ENCODE measurements around the gene MRPL12.

Gene MRPL12

DNA sequence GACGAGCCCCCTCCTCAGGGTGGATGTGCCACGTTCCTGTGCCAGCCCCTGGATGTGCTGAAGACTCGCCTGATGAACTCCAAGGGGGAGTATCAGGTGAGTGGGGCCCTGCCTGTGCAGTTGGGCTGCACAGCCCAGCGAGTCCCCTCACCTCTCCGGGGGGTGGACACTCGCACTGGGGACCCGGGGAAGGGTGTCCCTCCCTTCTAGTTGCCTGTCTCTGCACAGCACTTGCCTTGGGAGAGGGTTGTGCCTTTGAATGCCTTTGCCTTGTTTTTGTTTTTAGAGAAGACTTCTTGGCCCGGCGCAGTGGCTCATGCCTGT lies 14.6 kb downstream of the MRPL12 start:
- peaks cover 14% of the 10 kb centered on the region for H3K79me2 ChIP-seq
- TF ChIP-seq, protein P1, sequence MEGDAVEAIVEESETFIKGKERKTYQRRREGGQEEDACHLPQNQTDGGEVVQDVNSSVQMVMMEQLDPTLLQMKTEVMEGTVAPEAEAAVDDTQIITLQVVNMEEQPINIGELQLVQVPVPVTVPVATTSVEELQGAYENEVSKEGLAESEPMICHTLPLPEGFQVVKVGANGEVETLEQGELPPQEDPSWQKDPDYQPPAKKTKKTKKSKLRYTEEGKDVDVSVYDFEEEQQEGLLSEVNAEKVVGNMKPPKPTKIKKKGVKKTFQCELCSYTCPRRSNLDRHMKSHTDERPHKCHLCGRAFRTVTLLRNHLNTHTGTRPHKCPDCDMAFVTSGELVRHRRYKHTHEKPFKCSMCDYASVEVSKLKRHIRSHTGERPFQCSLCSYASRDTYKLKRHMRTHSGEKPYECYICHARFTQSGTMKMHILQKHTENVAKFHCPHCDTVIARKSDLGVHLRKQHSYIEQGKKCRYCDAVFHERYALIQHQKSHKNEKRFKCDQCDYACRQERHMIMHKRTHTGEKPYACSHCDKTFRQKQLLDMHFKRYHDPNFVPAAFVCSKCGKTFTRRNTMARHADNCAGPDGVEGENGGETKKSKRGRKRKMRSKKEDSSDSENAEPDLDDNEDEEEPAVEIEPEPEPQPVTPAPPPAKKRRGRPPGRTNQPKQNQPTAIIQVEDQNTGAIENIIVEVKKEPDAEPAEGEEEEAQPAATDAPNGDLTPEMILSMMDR (IDR thresholded peaks at IDR 0.05): no peak
- H3K4me3 ChIP-seq (ENCODE audit: low read depth, low read length): no peak overlapping the region
- no peak overlapping the region for H3K4me2 ChIP-seq (ENCODE audit: low read length)
- no peaks in the 10 kb centered on the region for H3K27me3 ChIP-seq (ENCODE audit: control insufficient read depth, insufficient read depth, low read length)
- no peak overlapping the region for H3K9ac ChIP-seq
- H2AFZ ChIP-seq: no peak overlapping the region
- H3K27ac ChIP-seq: no peak overlapping the region
- no peaks in the 10 kb centered on the region for H3K36me3 ChIP-seq (ENCODE audit: control insufficient read depth, insufficient read depth, low read length)
- no peaks in the 10 kb centered on the region for H3K9me3 ChIP-seq (ENCODE audit: control insufficient read depth, low read length)
- peaks cover 33% of the 10 kb centered on the region for H3K4me1 ChIP-seq

DNA sequence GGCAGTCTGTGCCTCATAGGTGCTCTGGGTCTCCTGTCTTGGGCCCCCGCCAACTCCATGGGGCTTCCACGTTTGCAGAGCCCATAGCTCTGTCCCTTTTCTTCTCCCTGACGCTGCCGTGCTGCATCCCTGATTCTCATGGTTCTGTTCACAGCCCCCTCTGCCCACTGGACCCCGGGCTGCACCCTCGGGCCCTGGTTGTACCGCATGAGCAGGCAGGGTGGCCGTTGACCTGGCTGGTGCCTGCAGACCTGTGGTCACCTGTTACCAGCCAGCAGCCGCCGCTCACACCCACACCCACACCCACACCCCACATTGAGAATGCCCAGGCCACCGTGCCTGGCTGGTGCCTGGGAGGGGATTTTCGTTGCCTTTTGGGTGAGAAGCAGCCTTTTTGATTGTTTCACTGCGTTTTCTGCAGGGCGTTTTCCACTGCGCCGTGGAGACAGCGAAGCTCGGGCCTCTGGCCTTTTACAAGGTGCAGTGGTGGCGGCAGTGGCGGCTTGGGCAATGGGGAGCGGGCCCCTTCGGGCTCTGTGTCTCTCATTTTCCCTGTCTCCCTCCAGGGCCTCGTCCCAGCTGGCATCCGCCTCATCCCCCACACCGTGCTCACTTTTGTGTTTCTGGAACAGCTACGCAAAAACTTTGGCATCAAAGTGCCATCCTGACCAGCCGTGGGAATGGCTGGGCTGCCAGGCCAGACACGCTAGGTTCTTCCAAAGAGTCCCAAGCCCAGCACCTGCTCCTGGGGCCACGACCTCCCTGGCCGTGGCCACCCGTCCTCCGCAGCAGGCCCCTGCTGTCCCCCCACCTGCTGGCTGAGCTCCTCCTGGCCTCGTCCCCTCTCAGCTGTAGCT lies 16.5 kb downstream of the MRPL12 start:
- H3K4me1 ChIP-seq: peaks cover 38% of the 10 kb centered on the region
- H3K36me3 ChIP-seq (ENCODE audit: control insufficient read depth, insufficient read depth, low read length): no peaks in the 10 kb centered on the region
- no peak overlapping the region for H3K9ac ChIP-seq
- H2AFZ ChIP-seq: no peak overlapping the region
- H3K9me3 ChIP-seq (ENCODE audit: control insufficient read depth, low read length): no peaks in the 10 kb centered on the region
- no peaks in the 10 kb centered on the region for H3K27me3 ChIP-seq (ENCODE audit: control insufficient read depth, insufficient read depth, low read length)
- H3K27ac ChIP-seq: peak overlapping the region; percentile 5
- peaks cover 8% of the 10 kb centered on the region for H3K79me2 ChIP-seq
- TF ChIP-seq, protein P1 (IDR thresholded peaks at IDR 0.05): no peak
- H3K4me3 ChIP-seq (ENCODE audit: low read depth, low read length): no peak overlapping the region
- H3K4me2 ChIP-seq (ENCODE audit: low read length): no peak overlapping the region

DNA sequence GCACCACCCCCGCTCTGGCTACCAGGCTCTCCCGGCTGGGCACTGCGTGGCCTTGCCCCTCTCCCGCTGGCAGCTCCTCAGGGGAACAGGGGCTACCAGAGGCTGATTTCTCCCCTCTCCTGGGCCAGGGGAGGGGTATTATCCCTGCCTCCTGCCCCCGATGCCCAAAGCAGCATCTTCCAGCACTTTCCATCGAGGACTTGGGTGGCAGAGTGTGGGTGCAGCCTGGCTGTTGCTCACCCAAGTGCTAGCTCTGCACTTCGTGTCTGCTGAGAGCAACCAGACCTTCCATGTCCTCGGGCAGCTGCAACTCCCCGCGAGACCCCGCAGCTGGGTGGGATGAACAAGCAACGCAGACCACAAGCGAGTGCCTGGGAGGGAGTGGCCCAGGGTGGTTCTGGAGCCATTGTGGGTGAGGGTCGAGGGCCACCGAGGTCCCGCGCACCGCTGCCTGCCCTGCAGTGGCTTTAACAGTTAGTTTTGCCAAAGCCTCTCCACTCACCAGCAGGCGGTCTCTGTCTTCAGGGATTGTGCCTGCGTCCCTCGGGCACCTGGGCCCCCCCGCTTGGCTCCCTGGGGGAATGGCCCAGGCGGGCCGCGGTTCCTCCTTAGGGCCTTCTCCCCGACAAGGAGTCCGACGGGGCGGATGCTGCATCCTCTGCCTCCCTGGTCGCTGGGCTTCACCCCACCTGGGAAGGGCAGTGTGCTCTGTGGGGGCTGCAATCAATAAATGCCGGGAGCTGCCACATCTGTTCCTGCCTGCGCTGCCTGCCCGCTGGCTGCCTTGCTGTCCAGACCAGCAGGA lies 17.3 kb downstream of the MRPL12 start:
- TF ChIP-seq, protein P1 (IDR thresholded peaks at IDR 0.05): no peak
- H3K36me3 ChIP-seq (ENCODE audit: control insufficient read depth, insufficient read depth, low read length): no peaks in the 10 kb centered on the region

DNA sequence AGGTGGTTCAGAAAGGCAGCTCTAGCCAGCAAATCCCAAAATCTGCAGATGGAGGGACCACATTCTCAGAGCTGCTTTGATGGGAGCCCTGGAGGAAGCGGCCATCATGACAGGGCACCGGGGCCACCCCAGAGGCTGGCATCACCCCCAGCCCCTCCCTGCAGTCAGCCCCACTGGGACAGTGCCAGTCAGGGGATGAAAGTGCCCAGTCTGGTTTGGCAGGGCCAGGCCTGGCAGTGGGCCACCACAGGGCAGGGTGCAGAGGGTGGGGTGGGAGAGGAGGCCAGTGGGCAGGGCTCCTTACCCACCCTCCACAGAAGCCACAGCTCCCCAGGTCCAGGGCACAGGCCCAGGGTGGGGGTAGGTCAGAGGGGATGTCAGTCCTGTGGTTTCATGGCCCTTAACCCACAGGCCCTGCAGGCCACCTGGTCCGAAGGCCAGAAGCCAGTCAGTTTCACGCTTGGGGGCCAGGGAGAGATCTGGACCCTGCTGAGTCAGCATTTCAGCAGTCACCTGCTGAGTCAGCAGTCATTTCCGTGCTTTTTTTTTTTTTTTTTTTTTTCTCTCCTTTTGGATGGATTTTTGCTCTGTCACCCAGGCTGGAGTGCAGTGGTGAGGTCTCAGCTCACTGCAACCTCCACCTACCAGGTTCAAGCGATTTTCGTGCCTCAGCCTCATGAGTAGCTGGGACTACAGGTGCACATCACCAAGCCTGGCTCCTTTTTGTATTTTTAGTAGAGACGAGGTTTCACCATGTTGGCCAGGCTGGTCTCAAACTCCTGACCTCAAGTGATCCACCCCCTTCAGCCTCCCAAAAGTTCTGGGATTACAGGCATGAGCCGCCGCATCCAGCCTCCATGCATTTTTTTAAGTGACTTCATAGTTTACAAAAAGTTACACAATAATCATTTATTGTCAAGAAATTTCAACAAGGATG lies 19.3 kb downstream of the MRPL12 start:
- peak overlapping the region; percentile 4 for H2AFZ ChIP-seq
- peak overlapping the region; percentile 79 for H3K4me2 ChIP-seq (ENCODE audit: low read length)
- H3K4me1 ChIP-seq: peaks cover 37% of the 10 kb centered on the region
- H3K27me3 ChIP-seq (ENCODE audit: control insufficient read depth, insufficient read depth, low read length): no peaks in the 10 kb centered on the region
- H3K9me3 ChIP-seq (ENCODE audit: control insufficient read depth, low read length): no peaks in the 10 kb centered on the region
- no peaks in the 10 kb centered on the region for H3K79me2 ChIP-seq
- H3K9ac ChIP-seq: no peak overlapping the region
- no peaks in the 10 kb centered on the region for H3K36me3 ChIP-seq (ENCODE audit: control insufficient read depth, insufficient read depth, low read length)
- TF ChIP-seq, protein P1 (IDR thresholded peaks at IDR 0.05): no peak
- H3K4me3 ChIP-seq (ENCODE audit: low read depth, low read length): peak overlapping the region; percentile 36
- H3K27ac ChIP-seq: peak overlapping the region; percentile 93

More for the DNA sequence above, 17.3 kb downstream of the MRPL12 start:
- H3K4me1 ChIP-seq: peaks cover 33% of the 10 kb centered on the region
- H3K9me3 ChIP-seq (ENCODE audit: control insufficient read depth, low read length): no peaks in the 10 kb centered on the region
- no peak overlapping the region for H3K9ac ChIP-seq
- no peak overlapping the region for H3K4me3 ChIP-seq (ENCODE audit: low read depth, low read length)
- H3K27ac ChIP-seq: peak overlapping the region; percentile 93
- no peaks in the 10 kb centered on the region for H3K27me3 ChIP-seq (ENCODE audit: control insufficient read depth, insufficient read depth, low read length)
- H3K4me2 ChIP-seq (ENCODE audit: low read length): no peak overlapping the region
- no peaks in the 10 kb centered on the region for H3K79me2 ChIP-seq
- H2AFZ ChIP-seq: no peak overlapping the region

Data from parathyroid adenoma (tissue), 2 donors.